ENCODE measurements around the gene TP73.

TP73 gene

GRCh38 chr1:3681231-3681897 is 29.0 kb downstream of the TP73 start:
- TF ChIP-seq, protein P1, sequence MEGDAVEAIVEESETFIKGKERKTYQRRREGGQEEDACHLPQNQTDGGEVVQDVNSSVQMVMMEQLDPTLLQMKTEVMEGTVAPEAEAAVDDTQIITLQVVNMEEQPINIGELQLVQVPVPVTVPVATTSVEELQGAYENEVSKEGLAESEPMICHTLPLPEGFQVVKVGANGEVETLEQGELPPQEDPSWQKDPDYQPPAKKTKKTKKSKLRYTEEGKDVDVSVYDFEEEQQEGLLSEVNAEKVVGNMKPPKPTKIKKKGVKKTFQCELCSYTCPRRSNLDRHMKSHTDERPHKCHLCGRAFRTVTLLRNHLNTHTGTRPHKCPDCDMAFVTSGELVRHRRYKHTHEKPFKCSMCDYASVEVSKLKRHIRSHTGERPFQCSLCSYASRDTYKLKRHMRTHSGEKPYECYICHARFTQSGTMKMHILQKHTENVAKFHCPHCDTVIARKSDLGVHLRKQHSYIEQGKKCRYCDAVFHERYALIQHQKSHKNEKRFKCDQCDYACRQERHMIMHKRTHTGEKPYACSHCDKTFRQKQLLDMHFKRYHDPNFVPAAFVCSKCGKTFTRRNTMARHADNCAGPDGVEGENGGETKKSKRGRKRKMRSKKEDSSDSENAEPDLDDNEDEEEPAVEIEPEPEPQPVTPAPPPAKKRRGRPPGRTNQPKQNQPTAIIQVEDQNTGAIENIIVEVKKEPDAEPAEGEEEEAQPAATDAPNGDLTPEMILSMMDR (IDR thresholded peaks at IDR 0.05; ENCODE audit: low read depth, low read length, missing control alignments) = no peak
- DNase-seq (ENCODE audit: extremely low read depth, low read depth) = no peak

DNA sequence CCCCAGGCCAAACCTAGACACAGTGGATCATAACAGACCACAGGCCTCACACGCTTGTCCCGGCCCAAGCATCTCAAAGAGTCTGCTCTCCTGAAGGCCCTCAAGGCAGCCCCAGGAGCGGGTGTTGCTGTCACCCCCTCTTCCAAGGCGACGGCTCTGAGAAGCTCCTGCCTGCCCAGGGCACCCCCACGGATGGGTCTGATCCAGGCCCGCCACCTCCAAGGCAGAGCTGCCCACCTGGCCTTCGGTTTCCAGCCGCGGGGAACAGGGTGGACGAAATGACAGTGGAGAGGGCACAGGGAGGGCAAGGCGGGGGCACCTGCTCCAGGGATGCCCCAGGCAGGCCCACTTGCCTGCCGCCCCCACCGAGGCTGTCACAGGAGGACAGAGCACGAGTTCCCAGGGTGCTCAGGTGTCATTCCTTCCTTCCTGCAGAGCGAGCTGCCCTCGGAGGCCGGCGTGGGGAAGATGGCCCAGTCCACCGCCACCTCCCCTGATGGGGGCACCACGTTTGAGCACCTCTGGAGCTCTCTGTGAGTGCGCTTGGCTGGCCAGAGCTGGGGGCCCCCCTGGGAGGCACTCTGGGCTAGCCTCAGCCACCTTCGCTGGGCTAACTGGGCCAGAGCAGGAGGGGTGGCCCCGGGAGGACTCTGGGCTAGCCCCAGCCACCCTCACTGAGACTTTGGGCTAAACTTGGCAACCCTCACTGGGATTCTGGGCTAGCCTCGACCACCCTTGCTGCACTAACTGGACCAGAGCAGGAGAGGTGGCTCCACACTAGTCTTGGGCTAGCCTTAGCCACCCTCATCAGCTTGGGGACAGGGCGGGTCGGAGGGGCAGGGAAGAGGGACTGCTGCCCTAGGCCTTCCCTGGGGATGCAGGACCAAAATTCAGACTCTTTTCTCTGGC is 29.8 kb downstream of the TP73 start:
- no peak overlapping the region for H3K4me3 ChIP-seq (replicated peaks; ENCODE audit: low read depth, low read length)
- TF ChIP-seq, protein P1 (IDR thresholded peaks at IDR 0.05; ENCODE audit: low read depth, low read length, missing control alignments) = no peak
- no peak for DNase-seq (ENCODE audit: extremely low read depth, low read depth)

More at GRCh38 chr1:3681231-3681897, 29.0 kb downstream of the TP73 start:
- H3K4me3 ChIP-seq (replicated peaks; ENCODE audit: low read depth, low read length) = no peak overlapping the region

DNA sequence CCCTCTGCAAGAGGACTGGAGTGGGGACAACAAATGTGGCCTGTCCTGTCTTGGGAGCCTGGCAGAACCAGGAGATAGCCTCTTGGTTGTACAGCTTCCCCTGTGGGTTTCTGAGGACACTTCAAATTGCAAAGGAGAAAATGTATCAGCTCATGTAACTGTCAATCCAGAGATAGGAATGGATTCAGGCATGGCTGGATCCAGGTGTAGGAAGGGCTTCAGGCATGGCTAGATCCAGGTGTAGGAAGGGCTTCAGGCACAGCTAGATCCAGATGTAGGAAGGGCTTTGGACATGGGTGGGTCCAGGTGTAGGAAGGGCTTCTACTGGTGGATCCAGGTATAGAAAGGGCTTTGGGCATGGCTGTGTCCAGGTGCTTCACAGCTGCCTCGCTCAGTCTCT is 30.9 kb downstream of the TP73 start:
- H3K4me3 ChIP-seq (replicated peaks; ENCODE audit: low read depth, low read length) = no peak overlapping the region
- no peak for DNase-seq (ENCODE audit: extremely low read depth, low read depth)
- TF ChIP-seq, protein P1 (IDR thresholded peaks at IDR 0.05; ENCODE audit: low read depth, low read length, missing control alignments) = no peak

DNA sequence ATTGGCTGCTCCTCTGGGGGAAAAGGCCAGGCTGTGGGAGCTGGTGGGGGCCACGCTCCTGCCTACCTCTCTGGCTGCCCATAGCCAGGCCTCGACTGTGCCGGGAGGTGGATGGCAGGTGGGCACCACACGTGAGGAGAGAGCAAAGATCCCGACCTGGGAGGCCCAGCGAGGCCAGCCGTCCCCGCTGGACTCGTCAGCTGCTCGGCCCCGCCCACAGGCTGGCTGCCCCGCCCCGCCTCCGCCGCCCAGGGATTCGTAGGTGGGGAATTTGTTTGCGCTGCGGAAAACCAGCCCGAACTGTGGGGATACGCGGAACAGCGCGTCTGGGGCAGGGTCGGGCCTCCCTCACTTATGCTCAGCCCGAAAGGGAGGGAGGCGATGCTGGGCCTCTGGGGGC is 31.7 kb downstream of the TP73 start:
- no peak for DNase-seq (ENCODE audit: extremely low read depth, low read depth)
- H3K4me3 ChIP-seq (replicated peaks; ENCODE audit: low read depth, low read length) = no peak overlapping the region
- TF ChIP-seq, protein P1 (IDR thresholded peaks at IDR 0.05; ENCODE audit: low read depth, low read length, missing control alignments) = no peak

GRCh38 chr1:3685222-3685621 is 32.9 kb downstream of the TP73 start:
- DNase-seq (ENCODE audit: extremely low read depth, low read depth) = no peak
- H3K4me3 ChIP-seq (replicated peaks; ENCODE audit: low read depth, low read length) = no peak overlapping the region
- TF ChIP-seq, protein P1 (IDR thresholded peaks at IDR 0.05; ENCODE audit: low read depth, low read length, missing control alignments) = no peak

- DNase-seq (ENCODE audit: extremely low read depth, low read depth) = no peak
- H3K4me3 ChIP-seq (replicated peaks; ENCODE audit: low read depth, low read length) = no peak overlapping the region
- TF ChIP-seq, protein P1 (IDR thresholded peaks at IDR 0.05; ENCODE audit: low read depth, low read length, missing control alignments) = no peak
Measured at GRCh38 chr1:3685906-3686305, 33.6 kb downstream of the TP73 start.

All from HFF-Myc (cell line).